BE2C (cell line): ENCODE measurements around the gene FKBP2.

Experiments used
- DNase-seq: peaks from one replicate; pipeline ENCODE4 v3.0.0-alpha.2; 2020
- H3K27me3 ChIP-seq: fragments of 250-450 bp; sonication (Bioruptor Pico); 2 replicates; pipeline ENCODE4 v1.5.1; 2020; ENCODE audit warnings: mild to moderate bottlenecking
- H3K36me3 ChIP-seq: fragments of 250-450 bp; sonication (Bioruptor Pico); 2 replicates; pipeline ENCODE4 v1.5.1; 2020; ENCODE audit warnings: mild to moderate bottlenecking
- H3K4me1 ChIP-seq: fragments of 250-450 bp; sonication (Bioruptor Pico); 2 replicates; pipeline ENCODE4 v1.5.1; 2020
- H3K4me3 ChIP-seq: 2 replicates; pipeline ENCODE4 v1.5.1; 2011; ENCODE audit warnings: low read depth, low read length
- H3K9me3 ChIP-seq: fragments of 250-450 bp; sonication (Bioruptor Pico); 2 replicates; pipeline ENCODE4 v1.5.1; 2020
- CTCF ChIP-seq: IDR thresholded peaks from 2 replicates; pipeline ENCODE4 v1.5.1; 2012; ENCODE audit warnings: mild to moderate bottlenecking, low read depth, low read length

The FKBP2 gene

DNA sequence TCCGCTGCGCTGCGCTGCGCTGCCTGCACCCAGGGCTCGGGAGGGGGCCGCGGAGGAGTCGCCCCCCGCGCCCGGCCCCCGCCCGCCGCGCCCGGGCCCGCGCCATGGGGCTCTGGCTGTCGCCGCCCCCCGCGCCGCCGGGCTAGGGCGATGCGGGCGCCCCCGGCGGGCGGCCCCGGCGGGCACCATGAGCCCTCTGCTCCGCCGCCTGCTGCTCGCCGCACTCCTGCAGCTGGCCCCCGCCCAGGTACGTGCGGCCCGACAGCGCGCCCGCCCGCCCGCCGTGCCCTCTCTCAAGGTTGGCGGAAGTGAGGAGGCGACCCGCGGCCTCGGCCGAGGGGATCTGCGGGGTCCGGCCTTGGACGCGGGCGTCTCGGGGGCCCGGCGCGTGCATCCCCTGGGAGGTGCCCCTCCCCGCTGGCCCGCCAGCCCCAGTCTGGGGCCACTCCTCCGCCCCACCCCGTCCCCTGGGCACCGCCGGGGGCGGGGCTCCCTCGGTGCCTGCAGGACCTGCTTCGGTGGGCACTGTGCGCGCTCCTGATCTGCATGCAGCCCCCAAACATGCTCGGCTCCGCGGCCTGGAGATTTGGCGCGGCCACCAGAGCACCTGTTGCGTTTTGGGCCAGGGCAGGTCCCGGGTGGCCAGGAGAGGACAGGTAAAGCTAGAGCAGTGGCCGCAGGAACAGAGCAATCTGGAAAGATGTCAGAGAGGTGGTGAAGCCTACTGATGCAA is 6.1 kb upstream of the FKBP2 start:
- Histone ChIP-seq H3K4me3 (peak overlapping the region; percentile 49), H3K36me3 (no peaks in the 10 kb centered on the region), H3K9me3 (no peaks in the 10 kb centered on the region), H3K4me1 (no peaks in the 10 kb centered on the region; the same call in 1 of the 2 replicates), H3K27me3 (no peaks in the 10 kb centered on the region)
- peak; percentile 46 for DNase-seq
- TF ChIP-seq CTCF, result no peak

DNA sequence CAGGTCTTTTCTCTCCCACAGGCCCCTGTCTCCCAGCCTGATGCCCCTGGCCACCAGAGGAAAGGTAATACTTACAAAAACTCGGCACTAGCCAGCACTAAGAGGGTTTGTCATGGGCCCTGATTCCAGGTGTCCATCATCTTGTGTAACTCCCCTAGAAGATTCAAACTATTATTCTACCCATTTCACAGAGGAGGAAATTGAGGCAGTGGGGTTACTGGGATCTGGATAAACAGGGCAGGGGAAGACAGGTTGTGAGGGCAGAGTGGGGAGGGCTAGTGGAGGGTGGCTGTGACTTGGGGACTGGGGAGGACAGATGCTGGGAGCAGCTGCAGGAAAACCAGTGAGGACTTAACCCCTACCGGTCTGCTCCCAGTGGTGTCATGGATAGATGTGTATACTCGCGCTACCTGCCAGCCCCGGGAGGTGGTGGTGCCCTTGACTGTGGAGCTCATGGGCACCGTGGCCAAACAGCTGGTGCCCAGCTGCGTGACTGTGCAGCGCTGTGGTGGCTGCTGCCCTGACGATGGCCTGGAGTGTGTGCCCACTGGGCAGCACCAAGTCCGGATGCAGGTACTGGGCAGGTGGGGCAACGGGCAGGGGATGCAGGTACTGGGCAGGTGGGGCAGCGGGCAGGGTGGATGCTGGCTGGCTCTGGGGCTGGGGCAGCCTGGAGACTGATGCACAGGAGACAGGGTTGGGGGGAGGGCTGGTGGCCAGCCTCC is 5.3 kb upstream of the FKBP2 start:
- Histone ChIP-seq H3K27me3 (no peaks in the 10 kb centered on the region), H3K36me3 (no peaks in the 10 kb centered on the region), H3K4me1 (peaks cover 4% of the 10 kb centered on the region), H3K9me3 (no peaks in the 10 kb centered on the region), H3K4me3 (peak overlapping the region; percentile 49)
- TF ChIP-seq CTCF, result no peak
- no peak for DNase-seq

- TF ChIP-seq CTCF, result no peak
- Histone ChIP-seq H3K9me3 (no peaks in the 10 kb centered on the region), H3K4me3 (no peak overlapping the region), H3K27me3 (no peaks in the 10 kb centered on the region), H3K36me3 (no peaks in the 10 kb centered on the region), H3K4me1 (peaks cover 4% of the 10 kb centered on the region)
- no peak for DNase-seq
These were observed 3.4 kb upstream of the FKBP2 start for GRCh38 chr11:64237484-64237951.

DNA sequence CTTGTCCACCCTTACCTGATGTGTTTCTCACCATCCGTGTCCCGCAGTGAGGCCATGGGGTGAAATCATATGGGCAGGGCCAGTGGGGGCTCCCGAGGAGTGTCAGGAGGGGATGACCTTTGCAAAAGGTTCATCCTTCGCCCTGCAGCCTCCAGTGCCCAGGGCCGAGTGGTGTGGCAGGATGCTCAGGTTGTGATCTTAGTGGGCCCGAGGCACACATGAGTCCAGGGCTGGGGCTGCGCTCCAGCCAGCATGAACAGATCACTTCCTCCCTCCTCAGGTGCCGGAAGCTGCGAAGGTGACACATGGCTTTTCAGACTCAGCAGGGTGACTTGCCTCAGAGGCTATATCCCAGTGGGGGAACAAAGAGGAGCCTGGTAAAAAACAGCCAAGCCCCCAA is 2.8 kb upstream of the FKBP2 start:
- Histone ChIP-seq H3K27me3 (no peaks in the 10 kb centered on the region), H3K4me3 (no peak overlapping the region), H3K9me3 (no peaks in the 10 kb centered on the region), H3K4me1 (peaks cover 4% of the 10 kb centered on the region), H3K36me3 (no peaks in the 10 kb centered on the region)
- TF ChIP-seq CTCF, result no peak
- no peak for DNase-seq

DNA sequence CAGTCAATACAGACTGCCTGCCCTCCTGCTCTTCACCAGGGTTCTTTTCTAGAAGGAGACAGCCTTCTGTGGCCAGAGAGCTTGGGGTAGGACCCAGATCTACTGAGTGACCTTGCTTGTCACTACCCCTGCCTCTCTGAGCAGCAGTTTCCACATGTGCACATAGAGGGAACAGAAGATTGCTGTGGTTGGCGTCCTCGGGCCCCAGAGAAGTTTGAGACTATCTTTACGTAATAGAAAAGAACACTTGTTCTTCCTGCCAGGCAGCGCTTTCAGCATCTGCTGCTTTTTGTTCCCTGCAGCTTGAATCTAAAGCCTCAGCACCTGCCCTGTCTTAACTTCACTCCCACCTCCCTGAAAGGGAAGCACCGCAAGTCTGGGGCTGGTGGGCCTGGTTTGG is 1.9 kb upstream of the FKBP2 start:
- TF ChIP-seq CTCF, result no peak
- no peaks in the 10 kb centered on the region for H3K36me3 ChIP-seq
- peaks cover 4% of the 10 kb centered on the region for H3K4me1 ChIP-seq
- no peak for DNase-seq
- no peak overlapping the region for H3K4me3 ChIP-seq
- no peaks in the 10 kb centered on the region for H3K27me3 ChIP-seq
- H3K9me3 ChIP-seq, result no peaks in the 10 kb centered on the region
